GM23248 (cell line): ENCODE data around the gene SP6. TPM values are rescaled to one million over a fixed set of nuclear protein-coding genes. Genes with fewer than 3 reads are reported as not detected.

ENCODE experiments used
- DNase-seq: peaks from one replicate; pipeline ENCODE4 v3.0.0-alpha.2; 2015
- H2AFZ ChIP-seq: fragments of 200-600 bp; sonication (generic); 2 replicates; pipeline ENCODE4 v1.6.1; 2016; ENCODE audit warnings: antibody characterized with exemption
- H3F3A ChIP-seq: fragments of 200-600 bp; sonication (generic); 2 replicates; pipeline ENCODE4 v1.6.1; 2016; ENCODE audit warnings: mild to moderate bottlenecking, antibody characterized with exemption, mixed run types; ENCODE audit not compliant: insufficient read depth
- H3K27ac ChIP-seq: fragments of 200-600 bp; sonication (generic); 2 replicates; pipeline ENCODE4 v1.5.1; 2016; ENCODE audit warnings: mild to moderate bottlenecking
- H3K27me3 ChIP-seq: fragments of 200-600 bp; sonication (generic); replicated peaks from 2 replicates; pipeline ENCODE4 v1.6.1; 2016; ENCODE audit warnings: mild to moderate bottlenecking; ENCODE audit not compliant: insufficient read depth
- H3K36me3 ChIP-seq: fragments of 200-600 bp; sonication (generic); 2 replicates; pipeline ENCODE4 v1.6.1; 2016; ENCODE audit warnings: low read depth, mild to moderate bottlenecking
- H3K4me1 ChIP-seq: fragments of 200-600 bp; sonication (generic); 2 replicates; pipeline ENCODE4 v1.6.1; 2016; ENCODE audit warnings: mild to moderate bottlenecking; ENCODE audit not compliant: insufficient read depth
- H3K4me2 ChIP-seq: fragments of 200-600 bp; sonication (generic); one replicate; pipeline ENCODE4 v1.6.1; 2016; ENCODE audit warnings: mild to moderate bottlenecking; ENCODE audit not compliant: unreplicated experiment
- H3K4me3 ChIP-seq: fragments of 200-600 bp; sonication (generic); 2 replicates; pipeline ENCODE4 v1.5.1; 2016; ENCODE audit warnings: mild to moderate bottlenecking
- H3K79me2 ChIP-seq: fragments of 200-600 bp; sonication (generic); 2 replicates; pipeline ENCODE4 v1.6.1; 2016; ENCODE audit warnings: mild to moderate bottlenecking; ENCODE audit not compliant: insufficient read depth
- H3K9ac ChIP-seq: fragments of 200-600 bp; sonication (generic); 2 replicates; pipeline ENCODE4 v1.6.1; 2016; ENCODE audit warnings: mild to moderate bottlenecking
- H3K9me2 ChIP-seq: fragments of 200-600 bp; sonication (generic); 2 replicates; pipeline ENCODE4 v1.6.1; 2016; ENCODE audit warnings: mixed run types, mild to moderate bottlenecking, moderate library complexity; ENCODE audit not compliant: insufficient read depth
- H3K9me3 ChIP-seq: fragments of 200-600 bp; sonication (generic); one replicate; pipeline ENCODE4 v1.6.1; 2017; ENCODE audit warnings: low read depth
- H4K20me1 ChIP-seq: fragments of 200-600 bp; sonication (generic); 2 replicates; pipeline ENCODE4 v1.6.0; 2016; ENCODE audit not compliant: insufficient read depth
- EZH2 ChIP-seq: fragments of 200-600 bp; sonication (generic); IDR thresholded peaks from 2 replicates; pipeline ENCODE4 v1.6.1; 2018; ENCODE audit warnings: antibody characterized with exemption, mild to moderate bottlenecking; ENCODE audit not compliant: insufficient read depth, poor library complexity, severe bottlenecking
- EZH2phosphoT487 ChIP-seq: fragments of 200-600 bp; sonication (generic); IDR thresholded peaks from 2 replicates; pipeline ENCODE4 v1.6.1; 2018; ENCODE audit warnings: antibody characterized with exemption, moderate library complexity, mild to moderate bottlenecking, low read depth; ENCODE audit not compliant: insufficient read depth
- WGBS, 2 experiments: methylation state at CpG; one replicate each; pipeline ENCODE4 v1.1.6; 2015 to 2017; ENCODE audit warnings: low lambda C conversion rate in 2 of 2, low coverage in 1 of 2; ENCODE audit errors: missing lambda C conversion rate in 2 of 2; 5-methylcytosine and 5-hydroxymethylcytosine counted together
- in situ Hi-C: fragments of 300-500 bp; cut with MboI; formaldehyde crosslinking; loops from 2 replicates; pipeline ENCODE4 v1.15.0; 2020
- polyA plus RNA-seq: library from polyadenylated mRNA; unstranded; fragments of >200 nt; fragmentation: Nextera tagmentation; extraction: Ambion mirVana; gene quantifications from 2 replicates; pipeline ENCODE4 v1.2.1, GENCODE V29; 2016
- total RNA-seq: library from RNA; depleted of rRNA; stranded (reverse); fragments of >200 nt; shearing (Covaris generic); gene quantifications from 2 replicates; pipeline ENCODE4 v1.2.3, GENCODE V29; 2014

The SP6 gene
- total and polyA plus RNA-seq, 2 experiments from 2014 or later, result not detected

DNA sequence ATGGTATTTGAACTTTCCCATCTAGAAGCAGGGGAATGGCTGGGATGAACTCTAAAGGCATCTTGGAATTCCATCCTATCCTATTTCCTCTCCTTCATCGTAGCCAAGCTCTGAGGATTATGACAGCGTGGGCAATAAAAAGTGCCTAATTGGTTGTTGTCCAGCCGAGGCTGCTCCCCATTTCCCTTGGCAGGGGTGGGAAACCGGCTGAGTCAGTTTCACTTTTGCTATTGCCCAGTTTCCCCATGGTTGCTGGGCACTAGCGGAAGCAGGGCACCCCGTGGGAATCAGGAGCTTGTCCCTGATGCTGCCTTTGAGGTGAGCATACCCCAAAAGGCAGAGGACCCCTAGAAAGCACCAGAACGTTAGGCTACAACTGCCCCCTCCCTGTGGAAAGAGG is 31.3 kb upstream of the SP6 start:
- no peaks in the 10 kb centered on the region for H3K36me3 ChIP-seq
- H3K9me2 ChIP-seq, result no peaks in the 10 kb centered on the region
- peaks cover 23% of the 10 kb centered on the region for H3F3A ChIP-seq
- peak overlapping the region; percentile 59 for H3K4me2 ChIP-seq
- TF ChIP-seq EZH2phosphoT487, result no peak
- peak overlapping the region; percentile 61 for H3K27ac ChIP-seq
- no peaks in the 10 kb centered on the region for H3K9me3 ChIP-seq
- H2AFZ ChIP-seq, result peak overlapping the region; percentile 84
- H3K4me3 ChIP-seq, result peak overlapping the region; percentile 46
- H3K27me3 ChIP-seq, result no peaks in the 10 kb centered on the region
- 13 to 16% methylated on average over 7 of the region's 7 CpGs for WGBS, 2 experiments
- DNase-seq, result peak; percentile 85
- in situ Hi-C loops, result no loop called here
- no peaks in the 10 kb centered on the region for H3K79me2 ChIP-seq
- H4K20me1 ChIP-seq, result no peaks in the 10 kb centered on the region
- peak overlapping the region; percentile 61 for H3K9ac ChIP-seq
- peaks cover 24% of the 10 kb centered on the region for H3K4me1 ChIP-seq

- Histone ChIP-seq H3F3A (peaks cover 23% of the 10 kb centered on the region), H3K4me1 (peaks cover 30% of the 10 kb centered on the region), H3K79me2 (no peaks in the 10 kb centered on the region), H3K27ac (no peak overlapping the region), H3K4me2 (no peak overlapping the region), H3K9me2 (no peaks in the 10 kb centered on the region), H4K20me1 (no peaks in the 10 kb centered on the region), H3K9me3 (no peaks in the 10 kb centered on the region), H2AFZ (no peak overlapping the region), H3K4me3 (no peak overlapping the region), H3K27me3 (no peaks in the 10 kb centered on the region), H3K9ac (no peak overlapping the region), H3K36me3 (no peaks in the 10 kb centered on the region)
- WGBS, 2 experiments, result 86 to 87% methylated on average over 8 of the region's 8 CpGs
- DNase-seq, result no peak
- in situ Hi-C loops, result no loop called here
- TF ChIP-seq EZH2 (no peak), EZH2phosphoT487 (no peak)
Observed at GRCh38 chr17:47879776-47880454, 29.0 kb upstream of the SP6 start.

DNA sequence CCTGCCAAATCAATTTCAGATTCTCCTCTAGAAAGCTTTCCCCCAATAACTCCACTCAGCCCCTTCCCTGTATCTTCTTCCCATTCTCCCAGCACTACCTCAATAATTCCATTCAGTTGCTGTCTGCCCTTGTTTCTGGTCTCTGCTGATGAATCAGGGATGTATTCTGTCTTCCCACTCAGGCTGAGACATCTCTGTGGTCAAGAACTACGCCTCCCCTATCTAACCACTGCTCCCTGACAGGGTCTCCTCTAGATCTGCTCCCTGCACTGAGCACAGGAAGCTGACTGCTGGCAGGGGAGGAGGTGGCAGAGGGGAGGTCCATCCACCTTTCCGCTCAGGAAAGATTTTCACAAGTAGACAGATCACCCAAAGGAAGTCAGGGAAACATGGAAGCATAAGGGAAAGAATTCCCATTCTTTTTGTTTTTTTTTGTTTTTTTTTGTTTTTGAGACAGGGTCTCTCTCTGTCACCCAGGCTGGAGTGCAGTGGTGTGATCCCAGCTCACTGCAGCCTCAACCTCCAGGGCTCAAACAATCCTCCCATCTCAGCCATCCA is 28.1 kb upstream of the SP6 start:
- Histone ChIP-seq H3K4me2 (peak overlapping the region; percentile 66), H3K9me2 (no peaks in the 10 kb centered on the region), H3F3A (peaks cover 23% of the 10 kb centered on the region), H3K4me1 (peaks cover 30% of the 10 kb centered on the region), H3K36me3 (no peaks in the 10 kb centered on the region), H3K9ac (0 out of 2 replicates have a peak overlapping the region, but pooled peaks have one; percentile 14), H3K9me3 (no peaks in the 10 kb centered on the region), H3K4me3 (no peak overlapping the region), H4K20me1 (no peaks in the 10 kb centered on the region), H3K79me2 (no peaks in the 10 kb centered on the region), H3K27me3 (no peaks in the 10 kb centered on the region), H2AFZ (peak overlapping the region; percentile 46), H3K27ac (peak overlapping the region; percentile 54)
- WGBS, 2 experiments, result 34 to 39% methylated on average over 2 of the region's 2 CpGs
- TF ChIP-seq EZH2 (no peak), EZH2phosphoT487 (no peak)
- in situ Hi-C loops, result no loop called here
- peak; percentile 79 for DNase-seq

- Histone ChIP-seq H2AFZ (peak overlapping the region; percentile 46; the same call in 1 of the 2 replicates), H3K4me3 (no peak overlapping the region)
Observed at GRCh38 chr17:47878203-47879027, 27.5 kb upstream of the SP6 start.

More at GRCh38 chr17:47878203-47879027, 27.5 kb upstream of the SP6 start:
- no peaks in the 10 kb centered on the region for H3K79me2 ChIP-seq
- H3K9me3 ChIP-seq, result no peaks in the 10 kb centered on the region
- peak; percentile 66 for DNase-seq
- H3K36me3 ChIP-seq, result no peaks in the 10 kb centered on the region
- 32 to 35% methylated on average over 10 of the region's 10 CpGs for WGBS, 2 experiments
- 0 out of 2 replicates have a peak overlapping the region, but pooled peaks have one; percentile 14 for H3K9ac ChIP-seq
- peaks cover 23% of the 10 kb centered on the region for H3F3A ChIP-seq
- in situ Hi-C loops, result no loop called here
- H4K20me1 ChIP-seq, result no peaks in the 10 kb centered on the region
- no peaks in the 10 kb centered on the region for H3K9me2 ChIP-seq
- H3K27me3 ChIP-seq, result no peaks in the 10 kb centered on the region
- peaks cover 30% of the 10 kb centered on the region for H3K4me1 ChIP-seq
- H3K27ac ChIP-seq, result peak overlapping the region; percentile 54
- TF ChIP-seq EZH2 (no peak), EZH2phosphoT487 (no peak)
- peak overlapping the region; percentile 66 for H3K4me2 ChIP-seq
